Activated naive CD4-positive, alpha-beta T cell treated with anti-CD3 and anti-CD28 coated beads, Interleukin-2, amount 10 ng/mL, durations not matched to agents 7 days and 5 days (primary cell): ENCODE measurements around the gene CARD14.

Experiments
- CTCF ChIA-PET: fragments of 350-600 bp; sonication (Branson Sonifier 250); formaldehyde crosslinking; loops from one replicate; lab custom pipeline; 2021; ENCODE audit warnings: antibody characterized with exemption; lab: Charles Lee
- DNase-seq: peaks from one replicate; pipeline ENCODE4 v3.0.0-alpha.2; 2020
- H3K27ac Mint-ChIP-seq: one replicate; pipeline ENCODE4 v1.8.0; 2021; ENCODE audit warnings: mild to moderate bottlenecking, moderate library complexity, mixed read lengths
- H3K27me3 Mint-ChIP-seq: one replicate; pipeline ENCODE4 v1.8.0; 2021; ENCODE audit warnings: mild to moderate bottlenecking, mixed read lengths
- H3K36me3 Mint-ChIP-seq: one replicate; pipeline ENCODE4 v1.8.0; 2021; ENCODE audit warnings: mixed read lengths
- H3K4me1 Mint-ChIP-seq: one replicate; pipeline ENCODE4 v1.8.0; 2021; ENCODE audit warnings: mixed read lengths
- H3K4me3 Mint-ChIP-seq: one replicate; pipeline ENCODE4 v1.8.0; 2021; ENCODE audit warnings: mild to moderate bottlenecking, moderate library complexity, mixed read lengths
- H3K9me3 Mint-ChIP-seq: one replicate; pipeline ENCODE4 v1.8.0; 2021; ENCODE audit warnings: mixed read lengths

CARD14 gene

GRCh38 chr17:80216473-80217456 lies 46.9 kb downstream of the CARD14 start:
- Mint-ChIP-seq H3K27me3 (peaks cover 12% of the 10 kb centered on the region), H3K9me3 (no peaks in the 10 kb centered on the region), H3K4me3 (no peak overlapping the region), H3K36me3 (peaks cover 14% of the 10 kb centered on the region), H3K27ac (no peak overlapping the region), H3K4me1 (peaks cover 22% of the 10 kb centered on the region)
- CTCF ChIA-PET, result no interaction called here
- no peak for DNase-seq

GRCh38 chr17:80217703-80218362 lies 48.0 kb downstream of the CARD14 start:
- Mint-ChIP-seq H3K36me3 (peaks cover 14% of the 10 kb centered on the region), H3K4me1 (peaks cover 22% of the 10 kb centered on the region), H3K4me3 (no peak overlapping the region), H3K9me3 (no peaks in the 10 kb centered on the region), H3K27me3 (peaks cover 17% of the 10 kb centered on the region), H3K27ac (peak overlapping the region; percentile 63)
- DNase-seq, result no peak
- CTCF ChIA-PET, result no interaction called here

GRCh38 chr17:80218391-80218790 lies 48.6 kb downstream of the CARD14 start:
- Mint-ChIP-seq H3K27ac (peak overlapping the region; percentile 91), H3K27me3 (peaks cover 19% of the 10 kb centered on the region)
- CTCF ChIA-PET, result interaction anchor here (1.2 kb wide), 1 partner anchor 33 kb away, joined by 3 read pairs; no protein-coding TSS in a partner anchor

GRCh38 chr17:80219013-80219762 lies 49.4 kb downstream of the CARD14 start:
- Mint-ChIP-seq H3K4me3 (peak overlapping the region; percentile 89), H3K36me3 (peaks cover 14% of the 10 kb centered on the region), H3K27me3 (peaks cover 19% of the 10 kb centered on the region), H3K9me3 (no peaks in the 10 kb centered on the region), H3K4me1 (peaks cover 22% of the 10 kb centered on the region), H3K27ac (peak overlapping the region; percentile 91)
- peak; percentile 91 for DNase-seq
- CTCF ChIA-PET, result interaction anchor here (1.2 kb wide), 1 partner anchor 32 kb away, joined by 3 read pairs; no protein-coding TSS in a partner anchor

More at GRCh38 chr17:80218391-80218790, 48.6 kb downstream of the CARD14 start:
- H3K9me3 Mint-ChIP-seq, result no peaks in the 10 kb centered on the region
- no peak for DNase-seq
- peaks cover 22% of the 10 kb centered on the region for H3K4me1 Mint-ChIP-seq
- peak overlapping the region; percentile 89 for H3K4me3 Mint-ChIP-seq
- peaks cover 14% of the 10 kb centered on the region for H3K36me3 Mint-ChIP-seq

GRCh38 chr17:80219763-80220053 lies 49.9 kb downstream of the CARD14 start:
- DNase-seq, result no peak
- no peaks in the 10 kb centered on the region for H3K9me3 Mint-ChIP-seq
- peak overlapping the region; percentile 89 for H3K4me3 Mint-ChIP-seq
- CTCF ChIA-PET, result no interaction called here
- peaks cover 14% of the 10 kb centered on the region for H3K36me3 Mint-ChIP-seq
- H3K4me1 Mint-ChIP-seq, result peaks cover 22% of the 10 kb centered on the region
- peaks cover 19% of the 10 kb centered on the region for H3K27me3 Mint-ChIP-seq
- H3K27ac Mint-ChIP-seq, result peak overlapping the region; percentile 91

GRCh38 chr17:80220054-80220735 lies 50.4 kb downstream of the CARD14 start, which contains the start of the genes SGSH and SLC26A11:
Gene SGSH (minus strand): TSS chr17:80220333. CDS start chr17:80220313, 20 bp downstream.
Gene SLC26A11 (plus strand): TSS chr17:80220427. CDS start chr17:80221561, 1,134 bp downstream.
- Mint-ChIP-seq H3K27me3 (peaks cover 19% of the 10 kb centered on the region), H3K4me3 (peak within 1 kb of the TSS; percentile 89), H3K36me3 (peaks cover 14% of the 10 kb centered on the region), H3K27ac (peak within 1 kb of the TSS; percentile 91), H3K4me1 (peaks cover 22% of the 10 kb centered on the region), H3K9me3 (no peaks in the 10 kb centered on the region)
- CTCF ChIA-PET, result no interaction called here
- peak; percentile 78 for DNase-seq

GRCh38 chr17:80220736-80221215 lies 50.9 kb downstream of the CARD14 start:
- Mint-ChIP-seq H3K9me3 (no peaks in the 10 kb centered on the region), H3K4me3 (peak overlapping the region; percentile 70), H3K27ac (peak overlapping the region; percentile 67), H3K36me3 (peaks cover 11% of the 10 kb centered on the region), H3K27me3 (peaks cover 19% of the 10 kb centered on the region), H3K4me1 (peaks cover 22% of the 10 kb centered on the region)
- CTCF ChIA-PET, result no interaction called here
- DNase-seq, result peak; percentile 39

- no peak for DNase-seq
- Mint-ChIP-seq H3K36me3 (peaks cover 6% of the 10 kb centered on the region), H3K4me1 (peaks cover 22% of the 10 kb centered on the region), H3K27ac (peak overlapping the region; percentile 67), H3K4me3 (peak overlapping the region; percentile 70), H3K9me3 (no peaks in the 10 kb centered on the region), H3K27me3 (peaks cover 24% of the 10 kb centered on the region)
- CTCF ChIA-PET, result no interaction called here
These were observed 51.7 kb downstream of the CARD14 start for GRCh38 chr17:80221351-80222105.

GRCh38 chr17:80222376-80223141 lies 52.7 kb downstream of the CARD14 start:
- H3K4me1 Mint-ChIP-seq, result peaks cover 18% of the 10 kb centered on the region
- CTCF ChIA-PET, result no interaction called here
- no peak overlapping the region for H3K27ac Mint-ChIP-seq
- peaks cover 24% of the 10 kb centered on the region for H3K27me3 Mint-ChIP-seq
- no peaks in the 10 kb centered on the region for H3K9me3 Mint-ChIP-seq
- H3K36me3 Mint-ChIP-seq, result peaks cover 3% of the 10 kb centered on the region
- no peak for DNase-seq
- H3K4me3 Mint-ChIP-seq, result peak overlapping the region; percentile 33

- H3K27me3 Mint-ChIP-seq, result peaks cover 24% of the 10 kb centered on the region
- H3K4me3 Mint-ChIP-seq, result peak overlapping the region; percentile 24
- H3K36me3 Mint-ChIP-seq, result peaks cover 1% of the 10 kb centered on the region
- H3K27ac Mint-ChIP-seq, result no peak overlapping the region
- H3K4me1 Mint-ChIP-seq, result peaks cover 16% of the 10 kb centered on the region
- DNase-seq, result no peak
- no peaks in the 10 kb centered on the region for H3K9me3 Mint-ChIP-seq
- CTCF ChIA-PET, result no interaction called here
These were observed 53.4 kb downstream of the CARD14 start for GRCh38 chr17:80223142-80223815.

- CTCF ChIA-PET, result no interaction called here
- Mint-ChIP-seq H3K27ac (no peak overlapping the region), H3K4me3 (no peak overlapping the region)
These were observed 54.1 kb downstream of the CARD14 start for GRCh38 chr17:80223838-80224497.

More at GRCh38 chr17:80223838-80224497, 54.1 kb downstream of the CARD14 start:
- DNase-seq, result no peak
- H3K4me1 Mint-ChIP-seq, result peaks cover 9% of the 10 kb centered on the region
- peaks cover 24% of the 10 kb centered on the region for H3K27me3 Mint-ChIP-seq
- H3K9me3 Mint-ChIP-seq, result no peaks in the 10 kb centered on the region
- no peaks in the 10 kb centered on the region for H3K36me3 Mint-ChIP-seq
